HepG2 (cell line): ENCODE data around the gene MAP2K1. TPM values are rescaled to one million over a fixed set of nuclear protein-coding genes. Genes with fewer than 3 reads are reported as not detected.

Source experiments
- CBX5 ChIP-seq: sonication (generic); formaldehyde crosslinking; IDR thresholded peaks from 2 replicates; pipeline ENCODE4 v1.4.0; 2020; ENCODE audit warnings: missing genetic modification reagents, borderline replicate concordance
- CERS6 ChIP-seq: sonication (generic); formaldehyde crosslinking; IDR thresholded peaks from 2 replicates; pipeline ENCODE4 v1.5.0; 2020; ENCODE audit warnings: missing genetic modification reagents
- ELF3 ChIP-seq: IDR thresholded peaks from 2 replicates; pipeline ENCODE4 v1.6.1; 2016; ENCODE audit warnings: missing genetic modification reagents, missing compliant biosample characterization
- ELF4 ChIP-seq: sonication (generic); formaldehyde crosslinking; IDR thresholded peaks from 2 replicates; pipeline ENCODE4 v1.5.0; 2020; ENCODE audit warnings: missing genetic modification reagents, mild to moderate bottlenecking, moderate library complexity, borderline replicate concordance
- EZH2 ChIP-seq: conservative IDR thresholded peaks from 2 replicates; pipeline ENCODE4 v1.6.1; 2012; ENCODE audit warnings: mild to moderate bottlenecking, low read depth, low read length, moderate library complexity
- FOXP1 ChIP-seq, 2 experiments: fragments of 450-650 bp in 1 of 2; IDR thresholded peaks; 2 replicates each; pipeline ENCODE4 v1.6.1; 2017 to 2018; ENCODE audit warnings: antibody characterized with exemption in 1 of 2
- GABPB1 ChIP-seq: IDR thresholded peaks from 2 replicates; pipeline ENCODE4 v1.6.1; 2016; ENCODE audit warnings: mild to moderate bottlenecking, missing genetic modification reagents, moderate library complexity, missing compliant biosample characterization
- KDM1A ChIP-seq: IDR thresholded peaks from 2 replicates; pipeline ENCODE4 v1.6.1; 2016; ENCODE audit warnings: missing compliant biosample characterization
- KDM5A ChIP-seq: fragments of 200-600 bp; sonication (generic); IDR thresholded peaks from 2 replicates; pipeline ENCODE4 v1.7.0; 2018; ENCODE audit warnings: antibody characterized with exemption, mild to moderate bottlenecking, low read length, borderline replicate concordance
- ONECUT2 ChIP-seq: sonication (generic); formaldehyde crosslinking; IDR thresholded peaks from 2 replicates; pipeline ENCODE4 v1.4.0; 2020; ENCODE audit warnings: missing genetic modification reagents
- SNRNP70 ChIP-seq: fragments of 200-400 bp; formaldehyde crosslinking; IDR thresholded peaks from 2 replicates; pipeline ENCODE4 v1.6.1; 2017; ENCODE audit warnings: mild to moderate bottlenecking, low read depth, low read length, moderate library complexity
- U2AF1 ChIP-seq: fragments of 200-400 bp; formaldehyde crosslinking; optimal IDR thresholded peaks from 2 replicates; pipeline ENCODE3; 2017; ENCODE audit warnings: mild to moderate bottlenecking, low read depth, low read length
- ZBTB26 ChIP-seq: IDR thresholded peaks from 2 replicates; pipeline ENCODE4 v1.6.1; 2016; ENCODE audit warnings: missing compliant biosample characterization, missing genetic modification reagents, borderline replicate concordance
- ZMYM4 ChIP-seq: sonication (generic); formaldehyde crosslinking; IDR thresholded peaks from 2 replicates; pipeline ENCODE4 v1.8.1; 2023; ENCODE audit warnings: mild to moderate bottlenecking, missing genetic modification reagents
- ZNF3 ChIP-seq: IDR thresholded peaks from 2 replicates; pipeline ENCODE4 v1.7.0; 2017; ENCODE audit warnings: inconsistent platforms
- ZNF362 ChIP-seq: sonication (generic); formaldehyde crosslinking; IDR thresholded peaks from 2 replicates; pipeline ENCODE4 v1.4.0; 2020; ENCODE audit warnings: missing genetic modification reagents, mild to moderate bottlenecking, borderline replicate concordance
- ZNF441 ChIP-seq: sonication (generic); formaldehyde crosslinking; IDR thresholded peaks from 2 replicates; pipeline ENCODE4 v1.7.0; 2021; ENCODE audit warnings: missing genetic modification reagents, borderline replicate concordance
- ZNF543 ChIP-seq: sonication (generic); formaldehyde crosslinking; IDR thresholded peaks from 2 replicates; pipeline ENCODE4 v1.4.0; 2020; ENCODE audit warnings: mild to moderate bottlenecking, missing genetic modification reagents
- ZNF580 ChIP-seq: IDR thresholded peaks from 2 replicates; pipeline ENCODE4 v1.6.1; 2016; ENCODE audit warnings: low read depth, borderline replicate concordance
- polyA plus RNA-seq, 8 experiments: library from polyadenylated mRNA; depleted of rRNA in 3 of 8; stranded (reverse) in 7 of 8; unstranded in 1 of 8; fragments of >200 nt; fragmentation: Illumina TruSeq in 4 of 8; extraction: Trizol in 4 of 8; gene quantifications; 2 replicates each; pipeline versions ENCODE4 v1.2.1 to v1.2.3, GENCODE V29; 2011 to 2016; ENCODE audit warnings: low read depth in 4 of 8, missing spikeins in 1 of 8, mixed read lengths in 1 of 8; ENCODE audit not compliant: insufficient read depth in 1 of 8
- total RNA-seq, 5 experiments: library from RNA; depleted of rRNA; stranded (reverse); fragments of >200 nt; fragmentation: Illumina TruSeq; extraction: Trizol; gene quantifications; 2 replicates each; pipeline ENCODE4 v1.2.3, GENCODE V29; 2016; ENCODE audit warnings: low read depth in 1 of 5
- TF ChIP-seq, protein P1 (sequence below): sonication (generic); formaldehyde crosslinking; IDR thresholded peaks from 2 replicates; pipeline ENCODE4 v1.5.0; 2020; ENCODE audit warnings: mild to moderate bottlenecking, missing genetic modification reagents
- TF ChIP-seq, protein P2 (sequence below): IDR thresholded peaks from 2 replicates; pipeline ENCODE4 v1.6.1; 2016; ENCODE audit warnings: mild to moderate bottlenecking

The MAP2K1 gene
- total and polyA plus RNA-seq, 2 of the 13 experiments (the other 11 are each of a cell fraction or from before 2014, with no cell fraction given) = 24.1 to 49.2 TPM

DNA sequence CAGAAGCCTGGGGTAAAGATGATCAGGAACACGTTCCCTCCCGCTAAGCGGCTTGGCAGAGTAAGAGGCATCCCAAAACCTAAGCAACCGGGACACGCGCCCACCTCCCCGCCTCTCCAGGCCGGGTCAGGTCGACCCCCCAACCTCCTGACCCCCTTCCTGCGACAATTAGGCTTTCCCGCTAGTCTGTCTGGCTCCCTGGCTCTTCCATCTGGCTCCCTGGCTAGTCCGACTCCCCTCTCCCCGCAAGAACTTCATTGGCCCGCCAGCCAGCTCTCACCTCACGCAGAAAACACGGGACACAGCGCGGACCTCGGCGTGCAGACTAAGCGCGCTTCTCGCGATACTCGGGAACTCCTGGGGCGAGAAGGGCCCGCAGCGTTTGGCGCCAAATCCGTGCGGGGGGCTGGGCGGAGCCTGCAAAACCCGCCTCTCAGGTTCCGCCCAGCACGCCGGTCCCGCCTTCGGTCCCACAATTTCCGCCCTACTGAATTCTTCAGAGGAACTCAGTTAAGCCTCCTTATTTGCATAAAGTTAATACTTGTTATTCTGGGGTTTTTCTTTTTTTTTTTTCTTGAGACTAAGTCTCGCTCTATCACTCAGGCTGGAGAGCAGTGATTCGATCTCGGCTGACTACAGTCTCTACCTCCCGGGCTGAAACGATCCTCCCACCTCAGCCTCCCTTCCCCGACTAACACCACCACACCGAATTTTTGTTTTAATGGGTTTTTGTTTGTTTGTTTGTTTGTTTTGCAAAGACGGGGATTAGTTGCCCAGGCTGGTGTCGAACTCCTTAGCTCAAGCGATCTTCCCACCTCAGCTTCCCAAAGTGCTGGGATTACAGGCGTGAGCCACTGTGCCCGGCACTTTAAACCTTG lies 30.1 kb upstream of the MAP2K1 start, which contains the start of gene TIPIN (continued):
- TF ChIP-seq ELF3 (CRISPR knock-in tag) = peak; percentile 75
- peak; percentile 75; the same call in 1 of the 2 replicates for TF ChIP-seq ZNF362 (CRISPR knock-in tag)
- no peak for TF ChIP-seq SNRNP70
- peak; percentile 87 for TF ChIP-seq GABPB1 (CRISPR knock-in tag)
- peak; percentile 84 for TF ChIP-seq ZNF441
- TF ChIP-seq ONECUT2 (CRISPR knock-in tag) = no peak
- TF ChIP-seq EZH2 = no peak
- TF ChIP-seq ZNF580 (CRISPR knock-in tag) = 0 out of 2 replicates have a peak, but pooled peaks have one; percentile 22
- TF ChIP-seq ZNF543 (CRISPR knock-in tag) = peak; percentile 76; the same call in 1 of the 2 replicates
- peak; percentile 56; the same call in 1 of the 2 replicates for TF ChIP-seq CBX5 (CRISPR knock-in tag)
- TF ChIP-seq ELF4 (CRISPR knock-in tag) = 0 out of 2 replicates have a peak, but pooled peaks have one; percentile 28
- TF ChIP-seq CERS6 (CRISPR knock-in tag) = no peak
- peak; percentile 93 for TF ChIP-seq ZMYM4
- TF ChIP-seq U2AF1 = no peak
- peak; percentile 83 for TF ChIP-seq KDM5A
- no peak for TF ChIP-seq FOXP1 (IDR thresholded peaks at IDR 0.05)
- TF ChIP-seq FOXP1 (CRISPR knock-in tag; IDR thresholded peaks at IDR 0.05) = peak; percentile 15; the same call in 1 of the 2 replicates
- no peak for TF ChIP-seq ZBTB26 (CRISPR knock-in tag)
- TF ChIP-seq ZNF3 (CRISPR knock-in tag) = no peak
- no peak for TF ChIP-seq KDM1A (CRISPR knock-in tag)
- TF ChIP-seq, protein P1, sequence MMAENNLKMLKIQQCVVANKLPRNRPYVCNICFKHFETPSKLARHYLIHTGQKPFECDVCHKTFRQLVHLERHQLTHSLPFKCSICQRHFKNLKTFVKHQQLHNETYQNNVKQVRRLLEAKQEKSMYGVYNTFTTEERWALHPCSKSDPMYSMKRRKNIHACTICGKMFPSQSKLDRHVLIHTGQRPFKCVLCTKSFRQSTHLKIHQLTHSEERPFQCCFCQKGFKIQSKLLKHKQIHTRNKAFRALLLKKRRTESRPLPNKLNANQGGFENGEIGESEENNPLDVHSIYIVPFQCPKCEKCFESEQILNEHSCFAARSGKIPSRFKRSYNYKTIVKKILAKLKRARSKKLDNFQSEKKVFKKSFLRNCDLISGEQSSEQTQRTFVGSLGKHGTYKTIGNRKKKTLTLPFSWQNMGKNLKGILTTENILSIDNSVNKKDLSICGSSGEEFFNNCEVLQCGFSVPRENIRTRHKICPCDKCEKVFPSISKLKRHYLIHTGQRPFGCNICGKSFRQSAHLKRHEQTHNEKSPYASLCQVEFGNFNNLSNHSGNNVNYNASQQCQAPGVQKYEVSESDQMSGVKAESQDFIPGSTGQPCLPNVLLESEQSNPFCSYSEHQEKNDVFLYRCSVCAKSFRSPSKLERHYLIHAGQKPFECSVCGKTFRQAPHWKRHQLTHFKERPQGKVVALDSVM (CRISPR knock-in tag) = peak; percentile 97
- TF ChIP-seq, protein P2, sequence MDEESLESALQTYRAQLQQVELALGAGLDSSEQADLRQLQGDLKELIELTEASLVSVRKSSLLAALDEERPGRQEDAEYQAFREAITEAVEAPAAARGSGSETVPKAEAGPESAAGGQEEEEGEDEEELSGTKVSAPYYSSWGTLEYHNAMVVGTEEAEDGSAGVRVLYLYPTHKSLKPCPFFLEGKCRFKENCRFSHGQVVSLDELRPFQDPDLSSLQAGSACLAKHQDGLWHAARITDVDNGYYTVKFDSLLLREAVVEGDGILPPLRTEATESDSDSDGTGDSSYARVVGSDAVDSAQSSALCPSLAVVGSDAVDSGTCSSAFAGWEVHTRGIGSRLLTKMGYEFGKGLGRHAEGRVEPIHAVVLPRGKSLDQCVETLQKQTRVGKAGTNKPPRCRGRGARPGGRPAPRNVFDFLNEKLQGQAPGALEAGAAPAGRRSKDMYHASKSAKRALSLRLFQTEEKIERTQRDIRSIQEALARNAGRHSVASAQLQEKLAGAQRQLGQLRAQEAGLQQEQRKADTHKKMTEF (CRISPR knock-in tag) = peak; percentile 75
